Measurements from ENCODE around the gene ARHGAP26. TPM values are rescaled to one million over a fixed set of nuclear protein-coding genes. Genes with fewer than 3 reads are reported as not detected.

ARHGAP26 gene
- polyA plus RNA-seq, 1 donor from 2014 or later, result 0.83 TPM

DNA sequence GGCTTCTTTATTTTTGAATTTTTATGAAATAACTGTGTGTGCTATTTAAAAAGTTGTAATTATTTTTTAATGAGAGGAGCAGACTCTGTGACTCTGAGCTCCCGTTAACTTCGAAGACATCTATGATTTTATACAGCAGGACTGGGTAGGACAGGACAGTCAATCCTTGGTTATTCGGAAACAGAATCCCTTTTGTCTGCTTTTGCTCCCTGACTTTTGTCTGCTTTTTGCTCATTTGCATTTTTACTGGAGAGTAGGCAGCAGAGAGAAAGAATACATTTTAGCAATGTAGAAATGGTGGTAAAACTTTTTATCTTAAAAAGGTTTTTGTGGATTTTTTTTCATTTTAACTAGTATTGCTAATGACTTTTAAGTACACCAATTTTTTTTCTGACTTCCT is 303.6 kb downstream of the ARHGAP26 start:
- H3K4me2 ChIP-seq (ENCODE audit: low read length), result no peak overlapping the region
- TF ChIP-seq EZH2 (IDR thresholded peaks at IDR 0.05; ENCODE audit: borderline replicate concordance, insufficient read depth, low read length, poor library complexity, severe bottlenecking) (no peak), TAF1 (IDR thresholded peaks at IDR 0.05; ENCODE audit: low read depth) (no peak), SMC3 (conservative IDR thresholded peaks at IDR 0.05; ENCODE audit: poor library complexity) (no peak), RAD21 (conservative IDR thresholded peaks at IDR 0.05) (no peak), POLR2AphosphoS5 (IDR thresholded peaks at IDR 0.05) (no peak)
- TF ChIP-seq, protein P1, sequence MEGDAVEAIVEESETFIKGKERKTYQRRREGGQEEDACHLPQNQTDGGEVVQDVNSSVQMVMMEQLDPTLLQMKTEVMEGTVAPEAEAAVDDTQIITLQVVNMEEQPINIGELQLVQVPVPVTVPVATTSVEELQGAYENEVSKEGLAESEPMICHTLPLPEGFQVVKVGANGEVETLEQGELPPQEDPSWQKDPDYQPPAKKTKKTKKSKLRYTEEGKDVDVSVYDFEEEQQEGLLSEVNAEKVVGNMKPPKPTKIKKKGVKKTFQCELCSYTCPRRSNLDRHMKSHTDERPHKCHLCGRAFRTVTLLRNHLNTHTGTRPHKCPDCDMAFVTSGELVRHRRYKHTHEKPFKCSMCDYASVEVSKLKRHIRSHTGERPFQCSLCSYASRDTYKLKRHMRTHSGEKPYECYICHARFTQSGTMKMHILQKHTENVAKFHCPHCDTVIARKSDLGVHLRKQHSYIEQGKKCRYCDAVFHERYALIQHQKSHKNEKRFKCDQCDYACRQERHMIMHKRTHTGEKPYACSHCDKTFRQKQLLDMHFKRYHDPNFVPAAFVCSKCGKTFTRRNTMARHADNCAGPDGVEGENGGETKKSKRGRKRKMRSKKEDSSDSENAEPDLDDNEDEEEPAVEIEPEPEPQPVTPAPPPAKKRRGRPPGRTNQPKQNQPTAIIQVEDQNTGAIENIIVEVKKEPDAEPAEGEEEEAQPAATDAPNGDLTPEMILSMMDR (IDR thresholded peaks at IDR 0.05; ENCODE audit: poor library complexity, severe bottlenecking), result no peak
- H3K9me3 ChIP-seq (ENCODE audit: low read length), result peaks cover 3% of the 10 kb centered on the region
- H3K79me2 ChIP-seq (replicated peaks; ENCODE audit: insufficient read depth, low read length), result no peaks in the 10 kb centered on the region
- no peaks in the 10 kb centered on the region for H3K27me3 ChIP-seq (ENCODE audit: insufficient read depth, low read depth, low read length)
- no peak overlapping the region for H2AFZ ChIP-seq (ENCODE audit: low read depth, low read length)
- H3K4me3 ChIP-seq (ENCODE audit: low read length), result no peak overlapping the region
- H3K36me3 ChIP-seq (ENCODE audit: insufficient read depth, low read length), result no peaks in the 10 kb centered on the region
- H3F3A ChIP-seq (ENCODE audit: insufficient read depth, low read length, poor library complexity, severe bottlenecking), result no peaks in the 10 kb centered on the region
- H3K9ac ChIP-seq (ENCODE audit: low read length), result no peak overlapping the region
- H3K27ac ChIP-seq (ENCODE audit: low read length), result no peak overlapping the region
- H3K9me2 ChIP-seq (ENCODE audit: insufficient read depth, low read length), result no peaks in the 10 kb centered on the region
- H4K20me1 ChIP-seq (ENCODE audit: insufficient read depth), result no peaks in the 10 kb centered on the region

DNA sequence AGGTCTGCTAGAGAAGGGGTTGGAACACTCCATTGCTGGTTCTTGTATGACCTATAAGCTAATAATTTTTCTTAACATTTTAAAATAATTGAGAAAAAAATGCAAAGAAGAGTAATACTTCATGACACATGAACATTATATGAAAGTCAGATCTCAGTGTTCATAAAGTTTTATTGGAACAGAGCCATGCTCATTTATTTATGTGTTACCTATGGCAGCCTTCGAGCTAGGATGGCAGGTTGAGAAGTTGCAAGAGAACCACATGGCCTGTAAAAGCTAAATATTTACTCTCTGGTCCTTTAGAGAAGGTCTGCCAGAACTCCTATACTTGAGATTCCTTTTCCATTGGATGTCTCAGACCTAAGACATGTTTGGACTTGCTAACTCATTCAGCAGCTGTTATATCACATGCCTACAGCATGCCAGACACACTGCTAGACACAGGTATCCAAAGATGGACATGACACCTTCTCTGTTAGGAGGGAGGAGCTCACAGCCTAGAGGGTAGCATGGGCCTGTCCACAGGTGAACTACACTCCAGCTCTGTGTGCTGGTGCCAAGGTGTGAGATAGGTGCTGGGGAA is 304.3 kb downstream of the ARHGAP26 start:
- Histone ChIP-seq H3F3A (ENCODE audit: insufficient read depth, low read length, poor library complexity, severe bottlenecking) (no peaks in the 10 kb centered on the region), H3K9me3 (ENCODE audit: low read length) (peaks cover 3% of the 10 kb centered on the region), H3K9ac (ENCODE audit: low read length) (no peak overlapping the region), H3K79me2 (replicated peaks; ENCODE audit: insufficient read depth, low read length) (no peaks in the 10 kb centered on the region), H3K4me3 (ENCODE audit: low read length) (no peak overlapping the region), H3K27ac (ENCODE audit: low read length) (no peak overlapping the region), H3K36me3 (ENCODE audit: insufficient read depth, low read length) (no peaks in the 10 kb centered on the region), H3K27me3 (ENCODE audit: insufficient read depth, low read depth, low read length) (no peaks in the 10 kb centered on the region), H3K4me2 (ENCODE audit: low read length) (no peak overlapping the region), H2AFZ (ENCODE audit: low read depth, low read length) (no peak overlapping the region), H4K20me1 (ENCODE audit: insufficient read depth) (no peaks in the 10 kb centered on the region), H3K9me2 (ENCODE audit: insufficient read depth, low read length) (no peaks in the 10 kb centered on the region)
- TF ChIP-seq, protein P1 (IDR thresholded peaks at IDR 0.05; ENCODE audit: poor library complexity, severe bottlenecking), result no peak
- TF ChIP-seq TAF1 (IDR thresholded peaks at IDR 0.05; ENCODE audit: low read depth), result no peak
- no peak for TF ChIP-seq MXI1 (conservative IDR thresholded peaks at IDR 0.05; ENCODE audit: poor library complexity, severe bottlenecking)
- TF ChIP-seq EZH2 (IDR thresholded peaks at IDR 0.05; ENCODE audit: borderline replicate concordance, insufficient read depth, low read length, poor library complexity, severe bottlenecking), result no peak
- no peak for TF ChIP-seq EP300 (conservative IDR thresholded peaks at IDR 0.05; ENCODE audit: poor library complexity, severe bottlenecking)
- no peak for TF ChIP-seq SMC3 (conservative IDR thresholded peaks at IDR 0.05; ENCODE audit: poor library complexity)
- TF ChIP-seq RAD21 (conservative IDR thresholded peaks at IDR 0.05), result no peak

- Histone ChIP-seq H3K9me3 (ENCODE audit: low read length) (peaks cover 3% of the 10 kb centered on the region), H3K79me2 (replicated peaks; ENCODE audit: insufficient read depth, low read length) (no peaks in the 10 kb centered on the region), H3K27ac (ENCODE audit: low read length) (no peak overlapping the region), H3K27me3 (ENCODE audit: insufficient read depth, low read depth, low read length) (no peaks in the 10 kb centered on the region), H3K9ac (ENCODE audit: low read length) (no peak overlapping the region), H2AFZ (ENCODE audit: low read depth, low read length) (no peak overlapping the region), H3K4me2 (ENCODE audit: low read length) (no peak overlapping the region), H3K9me2 (ENCODE audit: insufficient read depth, low read length) (no peaks in the 10 kb centered on the region), H4K20me1 (ENCODE audit: insufficient read depth) (no peaks in the 10 kb centered on the region), H3K4me3 (ENCODE audit: low read length) (no peak overlapping the region), H3F3A (ENCODE audit: insufficient read depth, low read length, poor library complexity, severe bottlenecking) (no peaks in the 10 kb centered on the region), H3K36me3 (ENCODE audit: insufficient read depth, low read length) (no peaks in the 10 kb centered on the region)
- TF ChIP-seq EP300 (conservative IDR thresholded peaks at IDR 0.05; ENCODE audit: poor library complexity, severe bottlenecking), result no peak
- TF ChIP-seq MXI1 (conservative IDR thresholded peaks at IDR 0.05; ENCODE audit: poor library complexity, severe bottlenecking), result no peak
- no peak for TF ChIP-seq POLR2AphosphoS5 (IDR thresholded peaks at IDR 0.05)
- TF ChIP-seq EZH2 (IDR thresholded peaks at IDR 0.05; ENCODE audit: borderline replicate concordance, insufficient read depth, low read length, poor library complexity, severe bottlenecking), result no peak
- TF ChIP-seq, protein P2, sequence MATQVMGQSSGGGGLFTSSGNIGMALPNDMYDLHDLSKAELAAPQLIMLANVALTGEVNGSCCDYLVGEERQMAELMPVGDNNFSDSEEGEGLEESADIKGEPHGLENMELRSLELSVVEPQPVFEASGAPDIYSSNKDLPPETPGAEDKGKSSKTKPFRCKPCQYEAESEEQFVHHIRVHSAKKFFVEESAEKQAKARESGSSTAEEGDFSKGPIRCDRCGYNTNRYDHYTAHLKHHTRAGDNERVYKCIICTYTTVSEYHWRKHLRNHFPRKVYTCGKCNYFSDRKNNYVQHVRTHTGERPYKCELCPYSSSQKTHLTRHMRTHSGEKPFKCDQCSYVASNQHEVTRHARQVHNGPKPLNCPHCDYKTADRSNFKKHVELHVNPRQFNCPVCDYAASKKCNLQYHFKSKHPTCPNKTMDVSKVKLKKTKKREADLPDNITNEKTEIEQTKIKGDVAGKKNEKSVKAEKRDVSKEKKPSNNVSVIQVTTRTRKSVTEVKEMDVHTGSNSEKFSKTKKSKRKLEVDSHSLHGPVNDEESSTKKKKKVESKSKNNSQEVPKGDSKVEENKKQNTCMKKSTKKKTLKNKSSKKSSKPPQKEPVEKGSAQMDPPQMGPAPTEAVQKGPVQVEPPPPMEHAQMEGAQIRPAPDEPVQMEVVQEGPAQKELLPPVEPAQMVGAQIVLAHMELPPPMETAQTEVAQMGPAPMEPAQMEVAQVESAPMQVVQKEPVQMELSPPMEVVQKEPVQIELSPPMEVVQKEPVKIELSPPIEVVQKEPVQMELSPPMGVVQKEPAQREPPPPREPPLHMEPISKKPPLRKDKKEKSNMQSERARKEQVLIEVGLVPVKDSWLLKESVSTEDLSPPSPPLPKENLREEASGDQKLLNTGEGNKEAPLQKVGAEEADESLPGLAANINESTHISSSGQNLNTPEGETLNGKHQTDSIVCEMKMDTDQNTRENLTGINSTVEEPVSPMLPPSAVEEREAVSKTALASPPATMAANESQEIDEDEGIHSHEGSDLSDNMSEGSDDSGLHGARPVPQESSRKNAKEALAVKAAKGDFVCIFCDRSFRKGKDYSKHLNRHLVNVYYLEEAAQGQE (IDR thresholded peaks at IDR 0.05; ENCODE audit: borderline replicate concordance), result no peak
- no peak for TF ChIP-seq RAD21 (conservative IDR thresholded peaks at IDR 0.05)
- no peak for TF ChIP-seq SMC3 (conservative IDR thresholded peaks at IDR 0.05; ENCODE audit: poor library complexity)
- no peak for TF ChIP-seq TAF1 (IDR thresholded peaks at IDR 0.05; ENCODE audit: low read depth)
- TF ChIP-seq, protein P1 (IDR thresholded peaks at IDR 0.05; ENCODE audit: poor library complexity, severe bottlenecking), result no peak
Measured at GRCh38 chr5:143076377-143076776, 306.2 kb downstream of the ARHGAP26 start.
